HK-2 (cell line): ENCODE results near the gene IFI27L1.

ENCODE experiments used
- DNase-seq: peaks from one replicate; pipeline ENCODE4 v3.0.0-alpha.2; 2018; ENCODE audit not compliant: unreplicated experiment

The IFI27L1 gene

GRCh38 chr14:94132285-94132887 is 51.3 kb downstream of the IFI27L1 start:
- DNase-seq = peak; percentile 48

DNA sequence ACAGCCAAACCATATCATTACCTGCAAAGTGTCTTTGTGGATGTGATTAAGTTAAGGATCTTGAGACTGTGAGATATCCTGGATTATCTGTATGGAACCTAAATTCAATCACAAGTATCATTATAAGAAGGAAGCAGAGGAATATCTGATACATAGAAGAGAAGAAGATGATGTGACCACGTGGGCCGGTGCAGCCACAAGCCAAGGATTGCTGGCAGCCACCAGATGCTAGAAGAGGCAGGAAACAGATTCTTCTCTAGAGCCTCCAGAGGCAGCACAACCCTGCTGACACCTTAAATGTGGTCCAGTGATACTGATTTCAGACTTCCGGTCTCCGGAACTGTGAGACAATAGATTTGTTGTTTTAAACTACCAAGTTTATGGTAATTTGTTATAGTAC is 54.4 kb downstream of the IFI27L1 start:
- DNase-seq = no peak

- DNase-seq = peak; percentile 90
Measured at GRCh38 chr14:94136575-94137331, 55.6 kb downstream of the IFI27L1 start.

DNA sequence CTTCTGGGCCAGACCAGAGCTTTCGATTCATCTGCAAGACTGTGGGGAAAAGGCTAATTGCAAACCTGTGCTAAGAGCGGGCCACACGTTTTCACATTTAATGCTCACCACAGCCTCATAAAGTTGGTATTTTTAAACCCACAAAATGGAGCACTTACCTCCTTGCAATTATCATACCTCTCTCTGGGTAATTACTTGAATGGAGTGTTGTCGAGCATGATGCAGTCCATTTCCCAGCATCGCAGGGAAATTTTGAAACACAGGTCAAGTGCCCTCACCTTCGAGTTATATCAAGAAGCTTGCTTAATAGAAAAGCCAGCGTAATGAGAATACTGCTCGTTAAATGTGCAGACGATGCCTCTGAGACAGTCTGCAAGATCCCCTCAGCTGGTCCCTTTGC is 57.1 kb downstream of the IFI27L1 start:
- no peak for DNase-seq

DNA sequence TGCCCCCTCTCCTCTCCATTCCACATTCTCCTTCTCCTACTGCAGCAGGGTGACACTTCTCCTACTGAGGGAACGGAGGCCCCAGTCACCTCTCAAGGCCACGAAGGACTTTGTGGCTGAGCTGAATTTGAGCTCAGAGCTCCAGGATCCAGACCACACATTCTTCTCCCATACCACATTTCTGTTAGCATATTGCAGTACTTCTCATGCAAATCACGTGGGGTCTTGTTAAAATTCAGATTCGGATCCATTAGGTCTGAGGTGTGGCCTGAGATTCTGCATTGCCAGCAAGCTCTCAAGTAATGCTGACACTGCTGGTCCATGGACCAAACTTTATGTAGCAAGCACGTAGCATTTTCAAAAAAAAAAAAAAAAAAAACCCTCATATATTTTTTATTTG is 57.9 kb downstream of the IFI27L1 start:
- DNase-seq = no peak

GRCh38 chr14:94139421-94139820 is 58.3 kb downstream of the IFI27L1 start:
- no peak for DNase-seq

DNA sequence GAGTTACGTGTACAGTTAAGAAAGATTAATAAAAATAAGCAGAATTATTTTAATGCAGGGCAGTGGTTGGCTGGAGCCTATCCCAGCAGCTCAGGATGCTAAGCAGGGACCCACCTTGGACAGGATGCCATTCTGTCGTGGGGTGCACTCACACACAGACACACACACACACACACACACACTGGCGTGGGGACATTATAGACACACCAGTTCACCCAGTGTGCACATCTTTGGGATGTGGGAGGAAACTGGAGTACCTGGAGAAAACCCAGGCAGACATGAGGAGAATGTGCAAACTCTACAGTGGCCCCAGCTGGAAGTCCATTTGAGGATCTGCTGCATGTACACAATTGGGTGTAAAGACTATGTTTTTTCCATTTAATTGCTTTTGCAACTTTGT is 61.1 kb downstream of the IFI27L1 start:
- no peak for DNase-seq

GRCh38 chr14:94142836-94143235 is 61.7 kb downstream of the IFI27L1 start:
- no peak for DNase-seq

DNA sequence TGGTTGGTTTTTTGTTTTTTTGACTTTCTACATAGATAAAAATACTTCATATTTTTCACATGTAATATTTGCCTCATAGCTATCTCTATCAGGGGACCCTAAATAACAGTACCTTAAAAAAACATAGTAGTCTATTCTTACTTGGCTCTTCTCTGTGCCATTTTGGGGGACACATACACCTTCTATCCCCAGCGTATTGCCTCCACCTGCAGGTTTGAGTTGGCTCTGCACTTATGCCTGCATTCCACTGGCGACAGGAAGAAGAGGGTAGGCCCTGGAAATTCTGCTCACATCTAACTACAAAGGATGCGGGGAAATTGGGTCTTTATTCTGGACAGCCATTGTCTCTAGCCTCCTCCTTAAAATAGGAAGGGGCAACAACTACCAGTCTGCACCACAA is 62.1 kb downstream of the IFI27L1 start:
- no peak for DNase-seq

GRCh38 chr14:94143711-94144110 is 62.6 kb downstream of the IFI27L1 start:
- DNase-seq = no peak

- no peak for DNase-seq
Measured at GRCh38 chr14:94144765-94145164, 63.7 kb downstream of the IFI27L1 start.

GRCh38 chr14:94145902-94146527 is 64.9 kb downstream of the IFI27L1 start:
- DNase-seq = no peak
